ENCODE measurements around the gene CLRN3. TPM values are rescaled to one million over a fixed set of nuclear protein-coding genes. Genes with fewer than 3 reads are reported as not detected.

CLRN3 gene
- total and polyA plus RNA-seq, 9 of the 15 experiments (the other 6 are each of a cell fraction or from before 2014, with no cell fraction given) = not detected

DNA sequence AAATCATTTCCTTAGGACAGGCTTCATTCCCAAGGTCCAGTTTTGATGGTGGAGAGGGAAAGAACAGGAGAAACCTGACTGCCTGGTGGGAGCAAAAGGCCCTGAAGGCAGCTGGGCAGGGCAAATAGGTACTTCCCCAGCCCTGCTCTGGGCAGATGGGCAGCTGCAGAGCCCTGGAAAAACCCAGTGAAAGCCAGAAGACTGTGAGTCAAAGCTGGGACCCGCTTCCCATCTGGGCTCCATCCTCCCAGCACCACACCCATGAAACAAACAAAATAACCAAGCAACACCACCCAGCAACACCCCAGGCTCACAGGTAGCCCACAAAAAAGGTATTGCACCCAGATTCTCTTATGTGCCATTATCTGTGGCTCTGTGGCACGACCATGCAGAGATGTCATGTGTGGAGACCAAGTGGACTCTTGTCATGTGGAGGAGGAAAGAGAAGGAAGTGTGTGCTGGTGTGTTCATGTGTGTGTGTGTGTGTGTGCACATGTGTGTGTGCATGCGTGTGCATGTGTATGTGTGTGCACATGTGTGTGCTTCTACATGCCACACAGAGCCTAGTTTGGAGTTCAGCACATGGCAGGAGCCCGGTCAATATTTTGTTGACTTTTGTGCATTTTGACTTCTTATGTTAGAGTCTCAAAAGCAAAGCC is 9.8 kb downstream of the CLRN3 start:
- Histone ChIP-seq H2AFZ (ENCODE audit: low read depth, low read length) (no peak overlapping the region), H3K9ac (ENCODE audit: insufficient read depth in 1 of 2, low read depth in 2 of 2, low read length in 2 of 2) (no peak overlapping the region), H3K9me1 (ENCODE audit: control insufficient read depth, insufficient read depth, low read length) (no peaks in the 10 kb centered on the region), H3K27ac (ENCODE audit: extremely low read depth, low read depth, low read length) (no peak overlapping the region), H3K4me3 (no peak overlapping the region), H4K20me1 (replicated peaks; ENCODE audit: control insufficient read depth, insufficient read depth, low read length) (no peaks in the 10 kb centered on the region), H3K27me3 (ENCODE audit: control insufficient read depth in 2 of 2, insufficient read depth in 2 of 2, low read length in 2 of 2) (peaks cover 0 to 4% of the 10 kb centered on the region in 2 experiments; a peak in 1 of 5 replicates), H3K9me3 (replicated peaks; ENCODE audit: control insufficient read depth, insufficient read depth, low read depth, low read length) (no peaks in the 10 kb centered on the region), H3K4me1 (replicated peaks in 1 of 2; ENCODE audit: control insufficient read depth in 2 of 2, insufficient read depth in 2 of 2, low read length in 2 of 2) (no peaks in the 10 kb centered on the region), H3K36me3 (ENCODE audit: control insufficient read depth, insufficient read depth, low read length) (no peaks in the 10 kb centered on the region), H3K4me2 (ENCODE audit: insufficient read depth, low read length) (no peak overlapping the region), H3K79me2 (ENCODE audit: control insufficient read depth, insufficient read depth, low read length) (no peaks in the 10 kb centered on the region)
- no TSS peak for BruUV-seq (replicated peaks)
- POLR2A ChIA-PET = no interaction called here
- in situ Hi-C loops (cut with MboI) = no loop called here
- ATAC-seq = no peak
- intact Hi-C loops (cut with micrococcal nuclease) = no loop called here
- CTCF ChIA-PET (ENCODE audit: low intra/inter-chr PET ratio) = no interaction called here
- no peak for FAIRE-seq
- TF ChIP-seq, protein P1, sequence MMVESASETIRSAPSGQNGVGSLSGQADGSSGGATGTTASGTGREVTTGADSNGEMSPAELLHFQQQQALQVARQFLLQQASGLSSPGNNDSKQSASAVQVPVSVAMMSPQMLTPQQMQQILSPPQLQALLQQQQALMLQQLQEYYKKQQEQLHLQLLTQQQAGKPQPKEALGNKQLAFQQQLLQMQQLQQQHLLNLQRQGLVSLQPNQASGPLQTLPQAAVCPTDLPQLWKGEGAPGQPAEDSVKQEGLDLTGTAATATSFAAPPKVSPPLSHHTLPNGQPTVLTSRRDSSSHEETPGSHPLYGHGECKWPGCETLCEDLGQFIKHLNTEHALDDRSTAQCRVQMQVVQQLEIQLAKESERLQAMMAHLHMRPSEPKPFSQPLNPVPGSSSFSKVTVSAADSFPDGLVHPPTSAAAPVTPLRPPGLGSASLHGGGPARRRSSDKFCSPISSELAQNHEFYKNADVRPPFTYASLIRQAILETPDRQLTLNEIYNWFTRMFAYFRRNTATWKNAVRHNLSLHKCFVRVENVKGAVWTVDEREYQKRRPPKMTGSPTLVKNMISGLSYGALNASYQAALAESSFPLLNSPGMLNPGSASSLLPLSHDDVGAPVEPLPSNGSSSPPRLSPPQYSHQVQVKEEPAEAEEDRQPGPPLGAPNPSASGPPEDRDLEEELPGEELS (CRISPR knock-in tag; IDR thresholded peaks at IDR 0.05; ENCODE audit: borderline replicate concordance) = no peak
- TF ChIP-seq POLR2B (IDR thresholded peaks at IDR 0.05; ENCODE audit: low read depth, partially characterized antibody) (no peak), GATA2 (CRISPR knock-in tag; IDR thresholded peaks at IDR 0.05) (no peak), ZFP30 (CRISPR knock-in tag; IDR thresholded peaks at IDR 0.05; ENCODE audit: borderline replicate concordance) (no peak)
- 4% methylated on average over 3 of the region's 4 CpGs for WGBS (ENCODE audit: insufficient coverage, low coverage, missing lambda C conversion rate)
- no peak for DNase-seq (ENCODE audit: extremely low read depth in 1 of 4, low spot score in 3 of 4)
